HG03460 (cell line): ENCODE results near the gene NEBL.

Experiments used
- ATAC-seq: cut with Tn5 transposase; IDR thresholded peaks from one replicate; pipeline ENCODE4 v1.9.1; 2021; ENCODE audit not compliant: unreplicated experiment

The NEBL gene

DNA sequence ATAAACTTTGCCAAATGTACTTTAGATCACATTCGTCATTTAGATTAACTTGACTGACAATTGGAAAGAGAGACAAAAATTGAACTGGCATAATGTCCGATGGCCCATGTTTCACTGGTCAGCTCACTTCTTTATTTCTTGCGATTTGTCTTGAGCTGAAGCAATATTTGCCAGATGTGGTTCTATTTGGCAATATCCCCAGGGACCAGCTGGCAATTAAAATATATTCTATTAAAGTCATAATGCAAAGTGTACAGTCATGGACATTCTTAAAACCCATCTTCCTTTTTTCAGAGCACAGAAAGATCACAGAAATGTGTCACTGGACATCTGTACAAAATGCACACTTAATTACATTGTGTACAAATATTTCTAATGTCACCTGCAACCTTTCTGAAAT, 26.3 kb downstream of the NEBL start:
- no peak for ATAC-seq

DNA sequence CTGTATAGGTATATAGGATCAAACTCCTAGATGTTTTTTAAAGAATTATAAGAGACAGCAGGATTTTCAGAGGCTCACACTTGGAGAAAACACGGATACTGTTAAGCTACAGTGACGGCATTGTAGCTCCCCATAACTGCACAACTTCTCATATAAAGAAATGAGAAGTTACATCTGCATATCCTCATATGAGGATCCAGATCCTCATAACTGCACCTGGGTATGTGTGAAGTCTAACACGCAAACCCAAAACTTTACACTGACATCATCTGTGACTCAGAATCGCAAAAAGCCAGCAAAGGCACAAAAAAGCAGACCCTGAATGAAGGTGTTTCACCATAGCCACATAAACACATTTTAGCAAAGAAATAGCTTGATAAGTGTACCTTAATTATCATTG, 34.1 kb downstream of the NEBL start:
- no peak for ATAC-seq

DNA sequence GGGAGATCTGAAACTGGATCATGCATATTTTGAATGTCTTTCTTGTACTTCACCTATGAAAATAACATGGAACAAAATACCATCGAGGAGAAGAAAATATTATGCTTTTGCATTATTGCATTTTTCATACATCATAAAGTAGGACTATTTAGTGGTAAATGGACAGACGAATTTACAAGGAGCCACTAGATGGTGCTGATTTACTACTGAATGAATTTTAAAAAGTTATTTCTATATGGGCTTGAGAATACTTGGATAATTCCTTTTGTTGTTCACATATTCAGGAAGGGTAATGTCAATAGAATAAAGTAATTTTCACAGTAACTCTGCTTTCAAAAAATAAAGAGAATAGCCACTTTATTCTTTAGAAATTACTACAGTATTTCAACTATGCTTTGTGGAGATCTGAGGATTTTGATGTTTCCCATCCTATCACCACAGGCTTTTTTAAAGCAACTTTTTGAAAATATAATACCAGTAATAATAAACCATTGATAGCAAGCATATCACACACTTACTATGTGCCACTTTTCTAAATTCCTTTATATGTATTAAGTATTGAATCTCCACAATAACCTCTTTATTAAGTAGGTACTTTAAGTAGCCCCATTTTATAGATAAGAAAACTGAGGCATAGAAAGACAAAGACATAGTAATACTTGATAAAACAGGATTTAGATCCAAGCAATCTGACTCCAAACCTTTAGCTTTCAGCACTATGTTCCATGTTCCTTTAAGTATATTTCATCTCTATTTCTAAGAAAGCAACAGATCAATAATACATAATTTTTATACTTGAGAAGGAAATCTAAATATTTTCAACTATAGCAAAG, 38.6 kb downstream of the NEBL start:
- no peak for ATAC-seq

DNA sequence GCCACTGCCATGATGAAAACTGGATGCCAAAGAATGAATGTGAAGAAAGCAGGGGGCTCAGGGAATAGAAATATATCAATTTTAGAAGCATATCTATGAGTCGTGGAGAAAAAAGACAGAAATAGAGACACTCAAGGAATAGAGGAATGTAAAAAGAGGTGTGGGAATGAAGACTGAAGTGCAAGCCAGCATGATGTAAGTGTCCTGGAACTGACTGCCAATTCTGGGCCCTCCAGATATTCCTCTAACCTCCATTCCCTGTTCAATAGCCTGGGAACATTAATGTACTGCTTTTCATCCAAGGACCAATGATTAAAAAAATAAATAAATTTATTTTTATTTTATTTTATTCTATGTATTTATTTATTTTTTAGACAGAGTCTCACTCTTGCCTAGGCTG, 40.6 kb downstream of the NEBL start:
- ATAC-seq, result no peak

DNA sequence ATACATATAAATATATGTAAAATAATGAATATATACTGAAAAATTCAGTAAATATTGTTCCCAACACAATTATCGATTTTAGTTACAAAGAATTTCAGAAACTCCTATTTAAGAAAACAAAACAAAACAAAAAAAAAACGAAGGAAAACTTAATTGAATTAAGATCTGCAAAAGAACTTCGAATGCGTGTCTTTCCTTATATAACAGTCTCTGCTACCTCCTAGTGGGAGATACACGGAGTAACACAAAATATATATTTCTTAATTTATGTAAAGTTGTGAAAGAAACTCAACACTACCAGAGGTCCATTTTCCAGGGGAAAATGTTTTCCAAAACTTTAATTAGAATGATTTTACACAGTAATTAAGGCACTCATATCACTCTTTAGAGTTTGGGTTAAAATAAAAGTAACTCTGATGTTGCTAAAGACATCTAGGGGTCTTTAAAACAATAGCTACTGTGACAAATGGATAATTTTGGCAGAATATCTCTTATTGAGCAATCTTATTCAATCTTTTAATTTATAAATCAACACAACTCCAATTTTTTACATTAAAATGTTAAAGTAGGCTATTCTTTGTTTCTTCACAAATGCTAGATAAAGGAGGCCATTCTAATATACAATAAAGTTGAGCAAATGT, 41.6 kb downstream of the NEBL start:
- ATAC-seq, result no peak

DNA sequence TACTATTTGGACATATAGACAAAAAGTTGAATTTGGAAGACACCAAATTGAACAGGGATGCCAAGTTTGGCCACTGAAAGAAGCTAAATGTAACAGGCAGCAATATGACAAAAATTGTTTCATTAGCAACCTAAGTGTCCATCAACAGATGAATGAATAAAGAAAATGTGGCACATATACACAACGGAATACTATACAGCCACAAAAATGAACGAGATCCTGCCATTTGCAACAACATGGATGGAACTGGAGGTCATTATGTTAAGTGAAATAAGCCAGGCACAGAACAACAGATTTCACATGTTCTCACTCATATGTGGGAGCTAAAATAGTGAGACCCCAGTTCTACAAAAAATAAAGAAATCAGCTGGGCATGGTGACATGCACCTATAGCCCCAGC, 43.8 kb downstream of the NEBL start:
- ATAC-seq, result no peak

DNA sequence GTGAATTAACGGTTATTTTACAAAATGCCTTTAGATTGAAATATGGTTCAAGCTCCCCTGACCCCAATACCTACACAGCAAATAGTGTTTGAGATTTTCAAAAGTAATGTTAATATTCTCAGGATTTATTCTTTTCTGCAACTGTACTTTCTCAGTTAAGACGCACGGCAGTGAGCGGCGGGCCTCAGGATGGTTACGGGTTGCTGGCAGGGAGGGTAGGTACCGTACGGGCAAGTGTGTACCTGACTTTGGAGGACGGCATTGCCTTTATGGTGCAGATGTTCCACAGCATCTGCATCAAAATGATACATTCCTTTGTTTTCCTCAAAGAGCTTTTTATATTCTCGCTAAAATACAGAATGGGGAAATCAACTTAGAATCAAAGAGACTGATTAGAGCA, 44.8 kb downstream of the NEBL start:
- ATAC-seq, result no peak

DNA sequence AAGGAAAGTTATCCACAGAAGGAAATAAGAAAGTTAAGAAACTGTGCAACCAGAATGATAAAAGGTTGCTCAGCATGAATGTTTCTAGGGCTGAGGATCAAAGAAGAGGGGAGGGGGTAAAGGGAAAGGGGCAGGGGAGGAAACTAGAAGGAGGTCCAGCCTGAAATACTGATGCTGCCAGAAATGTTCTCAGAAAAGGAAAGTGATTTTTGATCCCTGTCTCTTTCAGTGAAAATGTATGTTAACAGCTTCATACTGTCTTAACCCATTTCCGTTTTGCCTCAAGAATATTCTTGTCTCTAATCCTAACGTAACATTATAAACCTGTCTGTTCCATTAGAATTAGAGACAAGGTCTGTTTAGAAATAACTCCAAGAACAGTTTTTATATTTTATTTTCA, 49.6 kb downstream of the NEBL start:
- ATAC-seq, result no peak

DNA sequence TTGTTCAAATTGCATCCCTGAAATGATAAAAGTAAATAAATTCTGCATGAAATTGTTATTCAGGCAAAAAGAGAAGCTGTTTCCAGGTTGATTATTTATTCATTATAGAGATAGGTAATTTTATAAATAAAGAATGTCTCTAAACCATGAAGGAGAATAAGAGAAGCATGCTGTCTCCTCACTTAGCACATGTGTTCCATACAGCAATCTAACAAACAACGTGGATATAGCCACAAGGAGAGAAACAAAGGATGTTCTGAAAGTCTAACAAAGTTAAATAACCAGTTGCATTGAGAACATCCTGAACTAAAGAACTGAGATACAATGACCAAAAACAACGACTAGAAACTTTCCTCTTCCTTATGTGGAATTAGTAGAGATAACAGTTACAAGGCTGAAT, 50.8 kb downstream of the NEBL start:
- no peak for ATAC-seq

DNA sequence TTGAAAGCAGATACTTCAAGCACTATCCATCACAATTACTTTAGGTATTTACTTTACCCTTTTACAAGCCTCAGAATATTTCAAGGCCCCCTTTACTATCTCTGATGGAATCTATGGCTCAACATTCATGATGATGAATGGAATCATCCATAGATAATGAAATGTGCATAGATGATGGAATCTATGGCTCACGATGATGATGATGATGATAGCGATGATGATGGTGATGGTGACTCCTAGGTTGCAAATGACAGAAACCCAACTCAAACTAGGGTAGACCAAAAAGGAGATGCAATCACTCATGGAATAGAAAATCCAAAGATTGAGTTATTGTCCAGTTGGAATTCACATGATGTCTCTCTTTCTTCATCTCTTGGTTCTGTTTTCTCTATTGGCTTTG, 55.7 kb downstream of the NEBL start:
- ATAC-seq, result no peak

DNA sequence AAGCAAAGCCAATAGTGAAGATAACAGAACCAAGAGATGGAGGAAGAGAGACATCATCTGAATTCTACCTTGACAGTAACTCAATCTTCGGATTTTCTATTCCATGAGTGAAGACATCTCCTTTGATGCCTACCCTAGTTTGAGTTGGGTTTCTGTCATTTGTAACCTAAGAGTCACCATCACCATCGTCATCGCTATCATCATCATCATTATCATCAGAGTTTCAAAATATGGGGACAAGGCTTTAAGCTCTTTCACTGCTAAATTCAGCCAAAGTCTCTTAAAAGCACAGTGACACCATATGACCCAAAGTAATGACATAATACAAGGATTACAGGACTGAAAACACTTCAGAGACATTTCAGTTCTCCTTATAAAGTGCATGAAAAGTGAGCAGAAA, 57.2 kb downstream of the NEBL start:
- no peak for ATAC-seq

DNA sequence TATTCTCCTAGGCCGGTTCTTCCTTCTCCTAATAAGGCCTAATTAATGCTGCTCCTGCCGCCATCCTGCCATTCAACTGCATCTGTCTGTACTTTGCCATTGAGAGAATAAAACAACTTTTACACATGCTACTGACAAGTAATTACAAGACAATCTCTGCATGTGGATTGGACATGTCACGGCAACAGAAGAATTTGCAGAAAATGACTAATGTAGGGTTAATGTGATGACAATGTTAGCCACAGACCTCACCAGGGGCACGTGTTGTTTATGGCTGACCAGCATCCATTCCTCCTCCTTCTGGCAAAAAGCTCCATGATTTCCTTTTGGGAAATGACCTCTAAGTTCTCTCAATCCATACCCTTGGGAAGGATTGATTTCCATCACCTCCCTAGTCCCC, 58.0 kb downstream of the NEBL start:
- ATAC-seq, result no peak

DNA sequence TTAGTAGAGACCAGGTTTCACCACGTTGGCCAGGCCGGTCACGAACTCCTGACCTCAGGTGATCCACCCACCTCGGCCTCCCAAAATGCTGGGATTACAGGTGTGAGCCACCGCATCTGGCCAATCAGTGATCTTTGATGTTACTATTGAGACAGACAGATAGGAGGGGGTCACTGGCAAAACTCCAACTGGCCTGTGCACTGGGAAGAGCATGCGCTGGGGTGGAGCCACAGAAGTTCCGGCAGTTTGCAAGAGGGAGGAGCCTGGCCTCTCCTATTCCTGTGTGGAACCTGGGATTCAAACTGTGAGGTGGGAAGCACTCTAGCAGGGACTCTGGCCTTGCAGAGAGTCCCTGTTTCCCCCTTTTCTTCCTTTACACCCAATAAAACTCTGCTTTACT, 60.7 kb downstream of the NEBL start:
- ATAC-seq, result no peak

DNA sequence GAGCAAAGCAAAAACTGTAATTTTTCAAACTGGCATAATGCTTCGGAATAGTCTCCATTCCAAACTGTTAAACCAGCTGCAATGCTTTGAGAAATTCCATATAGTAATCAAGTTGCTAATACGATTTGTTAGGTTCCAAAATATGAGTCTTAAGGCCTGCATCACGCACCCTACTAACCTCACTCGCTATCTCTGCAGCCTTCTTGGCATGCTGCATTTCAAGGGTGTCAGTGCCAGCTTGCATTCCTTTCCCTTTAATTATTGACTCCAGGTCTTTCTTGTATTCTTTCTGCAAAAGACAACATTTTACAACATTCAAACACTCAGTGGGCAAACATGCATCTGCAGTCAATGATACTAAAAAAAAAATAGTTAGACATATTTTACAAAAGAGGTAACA, 61.8 kb downstream of the NEBL start:
- no peak for ATAC-seq

DNA sequence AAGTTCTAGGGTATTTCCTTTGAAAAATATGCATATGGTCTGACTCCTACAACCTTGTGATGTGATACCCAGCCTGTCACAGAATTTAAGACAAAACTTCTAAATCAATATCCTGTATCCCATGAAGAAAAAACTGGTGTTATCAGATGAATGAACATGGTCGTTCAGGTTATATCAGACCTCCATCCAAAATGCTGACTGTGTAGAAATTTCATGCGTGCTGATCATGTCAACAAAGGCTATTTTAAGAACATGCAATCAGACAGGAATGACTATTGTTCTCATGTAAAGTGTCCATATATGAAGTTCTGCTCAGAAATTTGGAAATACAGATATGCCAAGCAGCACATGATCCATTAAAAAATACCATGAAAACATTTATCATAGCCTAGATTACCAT, 62.3 kb downstream of the NEBL start:
- ATAC-seq, result no peak

DNA sequence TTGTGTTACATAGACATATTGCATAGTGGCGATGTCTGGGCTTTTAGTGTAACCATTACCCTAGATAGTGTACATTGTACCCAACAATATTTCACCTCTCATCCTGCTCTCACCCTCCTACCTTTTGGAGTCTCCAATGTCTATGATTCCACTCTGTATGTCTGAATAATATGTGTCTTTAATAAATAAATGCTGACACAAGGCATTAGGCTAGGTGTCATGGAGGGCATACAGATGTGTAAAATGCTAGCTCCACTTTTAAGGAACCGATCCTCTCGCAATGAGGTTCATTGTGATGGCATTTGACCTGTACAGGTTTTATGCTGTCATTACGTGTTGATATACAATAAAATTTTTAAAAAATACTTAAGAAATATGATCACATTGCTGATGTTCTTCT, 74.3 kb downstream of the NEBL start:
- no peak for ATAC-seq

DNA sequence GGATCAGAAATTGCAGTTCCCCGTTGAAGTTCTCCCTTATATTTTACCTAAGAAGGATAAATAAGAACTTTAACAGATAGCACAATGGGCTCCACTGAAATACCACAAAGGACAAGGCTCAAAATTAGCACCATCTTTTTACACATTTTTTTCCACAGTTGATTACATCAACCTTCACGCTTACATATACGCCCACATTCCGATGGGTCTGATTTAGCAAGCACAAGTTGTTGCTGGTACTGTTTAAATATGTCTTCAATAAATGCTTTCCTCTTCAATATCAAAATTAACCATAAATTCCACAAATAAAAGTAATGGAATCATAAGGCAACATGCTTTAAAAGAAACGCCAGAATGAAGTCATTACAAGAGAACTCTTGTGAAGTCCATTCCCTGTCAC, 79.5 kb downstream of the NEBL start:
- no peak for ATAC-seq

DNA sequence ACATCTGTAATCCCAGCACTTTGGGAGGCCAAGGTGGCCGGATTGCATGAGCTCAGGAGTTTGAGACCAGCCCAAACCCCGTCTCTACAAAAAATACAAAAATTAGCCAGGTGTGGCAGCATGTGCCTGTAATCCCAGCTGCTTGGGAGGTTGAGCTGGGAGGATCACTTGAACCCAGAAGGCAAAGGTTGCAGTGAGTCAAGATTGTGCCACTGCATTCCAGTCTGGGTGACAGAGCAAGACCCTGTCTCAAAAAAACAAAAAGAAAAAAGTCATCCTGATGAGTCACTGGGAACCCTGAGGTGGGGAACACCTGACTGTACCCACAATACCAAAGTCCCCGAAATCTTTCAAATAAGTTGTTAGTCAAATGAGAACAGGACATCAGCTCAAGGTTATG, 80.0 kb downstream of the NEBL start:
- ATAC-seq, result no peak

DNA sequence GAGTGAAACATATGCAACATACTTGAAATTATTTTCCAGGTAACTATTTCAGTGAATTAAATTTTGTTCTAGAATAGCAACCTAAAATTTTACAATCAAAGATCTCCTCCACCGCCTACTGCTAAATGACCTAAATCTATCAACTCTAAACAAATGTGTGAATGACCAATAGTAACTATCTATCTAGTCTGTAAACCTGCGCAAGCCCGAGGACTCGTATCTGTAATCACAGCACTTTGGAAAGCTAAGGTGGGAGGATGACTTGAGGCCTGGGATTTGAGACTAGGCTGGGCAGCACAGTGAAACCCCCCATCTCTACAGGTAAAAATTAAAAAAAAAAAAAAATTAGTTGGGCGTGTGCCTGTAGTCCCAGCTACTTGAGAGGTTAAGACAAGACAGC, 83.0 kb downstream of the NEBL start:
- no peak for ATAC-seq

DNA sequence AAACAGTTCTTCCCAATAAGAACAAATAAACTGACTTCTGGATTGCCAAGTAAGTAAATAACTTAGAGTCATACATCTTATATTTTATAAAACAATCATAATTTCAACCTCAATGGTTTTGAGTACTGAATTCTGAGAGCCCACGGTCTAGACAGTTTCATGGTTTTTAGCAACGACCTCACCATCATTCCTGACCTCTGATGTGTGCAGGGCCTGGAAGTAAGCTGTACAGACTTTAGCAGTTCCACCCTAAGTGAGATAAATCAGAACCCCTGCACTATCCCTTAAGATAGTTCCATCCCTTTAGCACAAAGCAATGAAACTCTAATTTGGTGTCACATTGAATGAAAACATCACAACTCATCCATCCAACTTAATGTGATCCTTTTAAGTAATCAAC, 86.0 kb downstream of the NEBL start:
- ATAC-seq, result no peak

DNA sequence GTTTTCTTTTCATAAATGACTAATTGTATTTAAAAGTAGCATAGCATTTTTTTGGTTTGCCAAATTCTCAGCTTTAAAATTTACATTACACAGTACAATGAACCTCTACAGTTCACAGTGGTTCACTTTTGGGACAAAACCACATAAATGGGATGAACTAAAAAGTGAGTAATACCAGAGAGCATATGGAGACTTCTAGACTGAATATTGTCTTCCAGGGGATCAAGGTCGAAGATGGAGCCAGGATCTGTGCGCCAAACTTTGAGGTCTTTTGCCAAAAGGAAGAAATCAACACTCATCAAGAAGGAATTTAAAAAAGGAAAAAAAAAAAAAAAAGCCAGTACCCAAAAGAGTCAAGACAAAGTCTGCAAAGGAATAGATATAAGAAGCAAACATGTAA, 87.5 kb downstream of the NEBL start:
- ATAC-seq, result no peak

DNA sequence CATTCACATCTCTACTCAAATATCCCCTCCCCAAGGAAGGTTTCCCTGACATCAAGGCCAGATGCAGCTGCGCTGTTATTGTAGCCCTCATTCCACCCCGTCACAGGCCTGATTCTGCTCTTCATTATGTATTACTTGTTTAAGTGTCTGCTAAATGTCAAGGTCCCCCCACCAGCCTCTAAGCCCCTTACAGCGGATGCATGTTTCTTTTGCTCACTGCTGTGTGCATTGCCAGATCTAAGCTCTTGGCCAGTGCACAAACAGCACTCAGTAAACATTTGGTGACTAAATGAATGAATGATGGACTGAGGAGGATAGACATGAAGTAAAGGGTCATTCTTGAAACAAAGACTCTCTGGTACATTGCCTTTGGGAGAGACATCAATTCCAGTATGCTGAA, 90.6 kb downstream of the NEBL start:
- ATAC-seq, result no peak

DNA sequence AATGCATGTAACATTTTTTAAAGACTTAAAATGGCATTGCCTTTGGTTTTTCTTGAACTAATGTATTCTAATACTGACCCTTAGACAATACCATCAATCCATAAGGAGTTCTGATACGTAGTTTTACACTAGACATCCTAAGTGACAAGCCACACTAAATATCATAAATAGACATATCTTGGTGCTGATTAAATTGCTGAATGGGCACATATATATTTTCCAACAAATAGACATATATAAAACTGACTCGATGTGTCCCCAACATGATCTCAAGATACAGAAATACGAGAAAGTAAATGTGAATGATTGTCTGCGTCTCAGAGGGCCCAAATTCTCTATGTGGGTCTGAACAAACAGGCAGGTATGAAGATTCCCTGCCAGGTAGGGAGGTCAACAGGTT, 99.8 kb downstream of the NEBL start:
- no peak for ATAC-seq
